Loucy (cell line): Measurements from ENCODE around the gene MX2.
"Not testable (repeated sequence)": the region's sequence is repeated elsewhere in the genome, so short reads cannot be mapped to it uniquely, and the experiment has no call there.

ENCODE experiments used
- H2AFZ ChIP-seq: fragments of 200-600 bp; sonication (generic); 2 replicates; pipeline ENCODE4 v1.6.0; 2016; ENCODE audit warnings: antibody characterized with exemption, mild to moderate bottlenecking, low read length, moderate library complexity
- H3F3A ChIP-seq: fragments of 200-600 bp; 2 replicates; pipeline ENCODE4 v1.6.0; 2016; ENCODE audit warnings: antibody characterized with exemption, low read depth, mild to moderate bottlenecking
- H3K27me3 ChIP-seq: fragments of 200-600 bp; sonication (generic); 2 replicates; pipeline ENCODE4 v1.6.1; 2014; ENCODE audit warnings: low read length, mild to moderate bottlenecking; ENCODE audit not compliant: insufficient read depth, poor library complexity, severe bottlenecking
- H3K36me3 ChIP-seq: fragments of 200-600 bp; sonication (generic); 2 replicates; pipeline ENCODE4 v1.6.1; 2016; ENCODE audit warnings: low read length; ENCODE audit not compliant: insufficient read depth
- H3K4me1 ChIP-seq: fragments of 200-600 bp; sonication (generic); 2 replicates; pipeline ENCODE4 v1.5.1; 2014; ENCODE audit warnings: low read length, mild to moderate bottlenecking; ENCODE audit not compliant: insufficient read depth, poor library complexity, severe bottlenecking
- H3K4me2 ChIP-seq: fragments of 200-600 bp; sonication (generic); 2 replicates; pipeline ENCODE4 v1.6.0; 2014; ENCODE audit warnings: antibody characterized with exemption, low read length, low read depth, mild to moderate bottlenecking; ENCODE audit not compliant: poor library complexity, severe bottlenecking
- H3K4me3 ChIP-seq: fragments of 200-600 bp; sonication (generic); 2 replicates; pipeline ENCODE4 v1.5.1; 2014; ENCODE audit warnings: low read length, mild to moderate bottlenecking, mixed read lengths; ENCODE audit not compliant: poor library complexity, severe bottlenecking
- H3K79me2 ChIP-seq: fragments of 200-600 bp; sonication (generic); 2 replicates; pipeline ENCODE4 v1.6.1; 2014; ENCODE audit warnings: low read length; ENCODE audit not compliant: insufficient read depth
- H3K9ac ChIP-seq: fragments of 200-600 bp; sonication (generic); 2 replicates; pipeline ENCODE4 v1.6.0; 2014; ENCODE audit warnings: mild to moderate bottlenecking, low read depth, low read length, moderate library complexity; ENCODE audit not compliant: poor library complexity, severe bottlenecking
- H3K9me2 ChIP-seq: fragments of 200-600 bp; sonication (generic); replicated peaks from 2 replicates; pipeline ENCODE4 v1.6.1; 2016; ENCODE audit warnings: low read depth, low read length, mixed read lengths
- H3K9me3 ChIP-seq: fragments of 200-600 bp; sonication (generic); 2 replicates; pipeline ENCODE4 v1.6.1; 2014; ENCODE audit warnings: mild to moderate bottlenecking, antibody characterized with exemption, low read length, low read depth; ENCODE audit not compliant: insufficient read depth
- H4K20me1 ChIP-seq: fragments of 200-600 bp; sonication (generic); 2 replicates; pipeline ENCODE4 v1.6.0; 2014; ENCODE audit warnings: antibody characterized with exemption, low read length, mild to moderate bottlenecking; ENCODE audit not compliant: insufficient read depth, poor library complexity, severe bottlenecking
- CTCF ChIP-seq: fragments of 200-600 bp; sonication (generic); conservative IDR thresholded peaks from 2 replicates; pipeline ENCODE4 v1.5.1; 2014; ENCODE audit warnings: mild to moderate bottlenecking, antibody characterized with exemption, low read length
- EZH2phosphoT487 ChIP-seq: fragments of 200-600 bp; IDR thresholded peaks from 2 replicates; pipeline ENCODE4 v1.6.1; 2018; ENCODE audit warnings: antibody characterized with exemption, mild to moderate bottlenecking, moderate library complexity, borderline replicate concordance

The MX2 gene

GRCh38 chr21:41361786-41362604, at the start of gene MX2:
TSS of gene MX2 (plus strand) at chr21:41362027. CDS start at chr21:41376907, 14,880 bp downstream.
- H3F3A ChIP-seq: peaks cover 19% of the 10 kb centered on the region; the same call in 1 of the 2 replicates
- H3K27me3 ChIP-seq: no peaks in the 10 kb centered on the region
- H3K4me2 ChIP-seq: peak within 1 kb of the TSS; percentile 83
- H3K9me2 ChIP-seq: no peaks in the 10 kb centered on the region
- H3K4me1 ChIP-seq: peaks cover 34% of the 10 kb centered on the region
- TF ChIP-seq EZH2phosphoT487: no peak
- TF ChIP-seq CTCF: no peak
- H3K79me2 ChIP-seq: peaks cover 18% of the 10 kb centered on the region; the same call in 1 of the 2 replicates
- no peaks in the 10 kb centered on the region for H4K20me1 ChIP-seq
- no peaks in the 10 kb centered on the region for H3K36me3 ChIP-seq
- peak within 1 kb of the TSS; percentile 85 for H2AFZ ChIP-seq
- H3K9ac ChIP-seq: peak within 1 kb of the TSS; percentile 76
- no peaks in the 10 kb centered on the region for H3K9me3 ChIP-seq
- peak within 1 kb of the TSS; percentile 83 for H3K4me3 ChIP-seq

GRCh38 chr21:41313285-41314164, 48.3 kb upstream of the MX2 start:
- not testable (repeated sequence) for H4K20me1 ChIP-seq, H3K9ac ChIP-seq, H3K9me3 ChIP-seq, H2AFZ ChIP-seq, H3K36me3 ChIP-seq, H3K4me1 ChIP-seq, H3K4me2 ChIP-seq, H3K9me2 ChIP-seq, H3K4me3 ChIP-seq, H3F3A ChIP-seq, H3K27me3 ChIP-seq, H3K79me2 ChIP-seq

GRCh38 chr21:41315726-41316125, 46.1 kb upstream of the MX2 start:
- Histone ChIP-seq H3K4me2 (no peak overlapping the region), H3K79me2 (no peaks in the 10 kb centered on the region), H3F3A (no peaks in the 10 kb centered on the region), H2AFZ (no peak overlapping the region), H3K27me3 (no peaks in the 10 kb centered on the region), H4K20me1 (no peaks in the 10 kb centered on the region), H3K4me1 (no peaks in the 10 kb centered on the region), H3K36me3 (no peaks in the 10 kb centered on the region), H3K9me3 (no peaks in the 10 kb centered on the region), H3K9ac (no peak overlapping the region), H3K4me3 (no peak overlapping the region), H3K9me2 (no peaks in the 10 kb centered on the region)
- TF ChIP-seq CTCF (no peak), EZH2phosphoT487 (no peak)
